A673 (cell line): ENCODE results near the gene PLIN3.

Experiments
- EZH2 ChIP-seq: fragments of 200-600 bp; sonication (generic); IDR thresholded peaks from 2 replicates; pipeline ENCODE4 v1.6.1; 2017; ENCODE audit warnings: borderline replicate concordance, low read depth, mild to moderate bottlenecking, mixed read lengths, antibody characterized with exemption, low read length; ENCODE audit not compliant: poor library complexity, severe bottlenecking
- TF ChIP-seq, protein P1 (sequence below): fragments of 300-800, 200-600 bp; sonication (generic); conservative IDR thresholded peaks from 2 replicates; pipeline ENCODE4 v1.5.1; 2017; ENCODE audit warnings: low read depth, mild to moderate bottlenecking, antibody characterized with exemption, low read length, moderate library complexity, mixed read lengths

DNA sequence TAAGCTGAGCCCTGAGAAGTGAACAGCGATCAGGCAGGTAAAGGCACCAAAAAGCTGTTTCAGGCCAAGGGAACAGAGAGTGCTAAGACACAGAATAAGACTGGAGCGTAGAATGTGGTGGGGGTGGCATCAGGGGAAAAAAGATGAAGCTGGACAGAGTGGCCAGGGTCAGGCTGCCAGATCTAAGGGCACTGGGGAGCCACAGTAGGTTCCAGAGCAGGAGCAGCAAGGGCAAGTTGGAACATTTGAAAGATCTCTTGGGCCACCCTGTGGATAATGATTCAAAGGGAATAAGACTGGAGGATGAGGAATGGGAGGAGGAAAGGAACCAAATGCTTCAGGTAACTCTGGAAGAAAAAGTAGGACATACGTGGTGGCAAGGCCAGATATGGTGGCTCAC, 6.5 kb upstream of the PLIN3 start:
- TF ChIP-seq, protein P1, sequence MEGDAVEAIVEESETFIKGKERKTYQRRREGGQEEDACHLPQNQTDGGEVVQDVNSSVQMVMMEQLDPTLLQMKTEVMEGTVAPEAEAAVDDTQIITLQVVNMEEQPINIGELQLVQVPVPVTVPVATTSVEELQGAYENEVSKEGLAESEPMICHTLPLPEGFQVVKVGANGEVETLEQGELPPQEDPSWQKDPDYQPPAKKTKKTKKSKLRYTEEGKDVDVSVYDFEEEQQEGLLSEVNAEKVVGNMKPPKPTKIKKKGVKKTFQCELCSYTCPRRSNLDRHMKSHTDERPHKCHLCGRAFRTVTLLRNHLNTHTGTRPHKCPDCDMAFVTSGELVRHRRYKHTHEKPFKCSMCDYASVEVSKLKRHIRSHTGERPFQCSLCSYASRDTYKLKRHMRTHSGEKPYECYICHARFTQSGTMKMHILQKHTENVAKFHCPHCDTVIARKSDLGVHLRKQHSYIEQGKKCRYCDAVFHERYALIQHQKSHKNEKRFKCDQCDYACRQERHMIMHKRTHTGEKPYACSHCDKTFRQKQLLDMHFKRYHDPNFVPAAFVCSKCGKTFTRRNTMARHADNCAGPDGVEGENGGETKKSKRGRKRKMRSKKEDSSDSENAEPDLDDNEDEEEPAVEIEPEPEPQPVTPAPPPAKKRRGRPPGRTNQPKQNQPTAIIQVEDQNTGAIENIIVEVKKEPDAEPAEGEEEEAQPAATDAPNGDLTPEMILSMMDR, result no peak
- TF ChIP-seq EZH2, result no peak
